NCI-H1694 (cell line): ENCODE measurements around the gene CHMP3.
"Not testable (repeated sequence)": the region's sequence is repeated elsewhere in the genome, so short reads cannot be mapped to it uniquely, and the experiment has no call there.

Source experiments
- DNase-seq: peaks from one replicate; lab custom pipeline; 2025; lab: John Stamatoyannopoulos, UW

Gene CHMP3

DNA sequence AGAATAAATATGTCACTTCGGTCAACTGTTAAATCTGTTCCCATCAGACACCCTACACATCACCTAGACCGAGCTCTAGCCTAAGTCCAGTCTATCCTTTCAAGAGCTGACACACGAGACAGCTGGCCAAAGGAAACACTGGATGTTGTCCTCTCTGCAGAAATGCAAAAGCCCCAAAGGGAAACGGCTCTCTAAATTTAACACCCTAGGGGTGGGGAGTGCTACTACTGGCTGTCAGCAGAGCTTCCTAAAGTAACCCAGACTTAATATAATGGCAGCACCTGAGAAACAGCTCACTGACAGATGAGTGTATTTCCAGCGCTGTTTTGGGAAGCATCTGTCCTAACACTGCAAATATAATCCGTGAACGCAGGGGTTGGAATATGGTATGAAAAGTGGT, 55.6 kb downstream of the CHMP3 start:
- DNase-seq: no peak

- no peak for DNase-seq
These were observed 62.7 kb downstream of the CHMP3 start for GRCh38 chr2:86500325-86501083.

GRCh38 chr2:86499326-86499725, 63.9 kb downstream of the CHMP3 start:
- DNase-seq: no peak

- no peak for DNase-seq
These were observed 64.6 kb downstream of the CHMP3 start for GRCh38 chr2:86498468-86499260.

- DNase-seq: not testable (repeated sequence)
These were observed 66.9 kb downstream of the CHMP3 start for GRCh38 chr2:86496391-86496790.

DNA sequence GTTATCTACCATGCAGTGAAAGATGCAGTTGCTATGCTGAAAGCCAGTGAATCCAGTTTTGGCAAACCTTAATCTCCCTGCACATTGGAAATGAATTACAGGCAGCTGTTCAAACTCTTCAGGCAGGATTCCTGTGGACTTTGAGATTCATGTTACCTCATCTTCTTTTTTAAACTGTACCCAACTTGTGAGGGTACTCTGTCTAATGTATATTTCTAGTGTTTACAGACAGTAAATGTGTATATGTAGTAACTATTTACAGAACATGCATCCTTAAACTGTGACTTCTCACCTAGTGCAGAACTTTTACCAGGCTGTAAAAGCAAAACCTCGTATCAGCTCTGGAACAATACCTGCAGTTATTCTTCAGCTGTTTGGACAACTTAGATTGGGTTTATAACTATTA, 71.2 kb downstream of the CHMP3 start:
- DNase-seq: no peak

- DNase-seq: no peak
These were observed 72.2 kb downstream of the CHMP3 start for GRCh38 chr2:86491088-86491487.

GRCh38 chr2:86490245-86490644, 73.0 kb downstream of the CHMP3 start:
- no peak for DNase-seq

GRCh38 chr2:86489542-86489941, 73.7 kb downstream of the CHMP3 start:
- DNase-seq: no peak

DNA sequence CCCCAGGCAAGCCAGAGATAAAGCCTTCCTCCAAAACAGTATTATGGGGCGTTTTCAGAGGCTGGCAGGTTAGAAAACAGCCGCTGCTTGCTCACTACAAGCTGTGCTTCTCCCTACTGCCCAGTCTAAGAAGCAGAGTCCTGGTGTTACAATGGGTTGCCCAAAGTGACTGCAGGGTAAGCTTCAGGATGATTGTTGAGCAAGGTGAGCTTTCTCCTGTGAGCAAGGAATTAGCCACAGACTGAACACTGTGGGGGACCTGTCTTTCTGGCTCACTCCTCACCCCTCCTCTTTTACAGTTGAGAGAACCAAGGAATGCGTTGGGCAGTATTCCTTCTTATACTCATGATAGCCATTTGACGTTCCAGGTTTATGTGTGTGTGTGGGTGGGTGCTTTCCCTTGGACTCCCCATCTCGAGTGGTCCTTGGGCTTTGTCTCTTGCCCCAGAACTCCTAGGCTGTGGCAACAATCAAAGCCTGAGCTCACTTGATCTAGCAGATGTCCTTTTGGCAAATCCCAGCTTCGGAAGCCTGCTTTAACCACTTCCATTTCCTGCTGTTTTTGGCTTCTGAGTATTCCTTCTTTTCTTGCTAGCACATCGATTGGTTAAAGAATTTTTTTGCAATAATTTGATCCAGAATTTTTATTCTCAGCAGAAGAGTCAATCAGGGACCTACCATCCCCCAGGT, 74.5 kb downstream of the CHMP3 start:
- DNase-seq: no peak

GRCh38 chr2:86487062-86487461, 76.2 kb downstream of the CHMP3 start:
- DNase-seq: no peak

DNA sequence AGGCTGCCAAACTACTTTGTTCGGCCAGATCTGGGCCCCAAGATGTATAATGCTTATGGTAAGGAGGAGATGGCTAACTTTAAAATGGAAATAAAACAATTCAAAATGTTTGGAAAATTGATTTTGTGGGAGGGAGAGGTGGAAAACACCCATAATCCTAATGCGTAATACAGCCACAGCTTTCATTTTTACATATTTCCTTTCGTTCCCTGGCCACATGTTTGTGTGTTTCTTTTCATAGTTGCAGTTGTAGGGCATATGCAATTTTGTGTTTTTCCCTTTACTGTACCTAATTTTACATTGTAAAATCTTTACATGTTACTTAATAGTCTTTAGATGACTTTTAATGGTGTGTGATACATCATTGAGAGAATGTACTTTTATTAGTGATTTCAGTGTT, 77.4 kb downstream of the CHMP3 start:
- no peak for DNase-seq

DNA sequence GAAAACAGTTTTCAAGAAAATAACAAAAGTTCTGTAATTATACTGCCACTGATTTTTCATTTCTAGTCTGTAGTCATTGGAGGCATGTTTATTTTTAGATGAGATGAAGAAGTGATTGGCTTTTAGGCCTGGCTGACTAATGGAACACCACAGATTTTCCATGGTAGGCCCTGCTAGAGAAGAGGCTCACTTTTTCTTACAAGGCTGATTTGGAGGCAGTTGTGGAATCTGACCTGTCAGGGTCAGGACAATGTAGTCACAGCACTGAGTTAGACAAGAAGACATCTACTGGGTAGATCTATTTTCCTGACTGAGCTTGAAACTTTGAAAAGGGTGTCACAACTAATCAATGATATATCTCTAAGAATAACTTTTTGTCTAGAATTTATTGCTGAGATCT, 78.1 kb downstream of the CHMP3 start:
- no peak for DNase-seq

DNA sequence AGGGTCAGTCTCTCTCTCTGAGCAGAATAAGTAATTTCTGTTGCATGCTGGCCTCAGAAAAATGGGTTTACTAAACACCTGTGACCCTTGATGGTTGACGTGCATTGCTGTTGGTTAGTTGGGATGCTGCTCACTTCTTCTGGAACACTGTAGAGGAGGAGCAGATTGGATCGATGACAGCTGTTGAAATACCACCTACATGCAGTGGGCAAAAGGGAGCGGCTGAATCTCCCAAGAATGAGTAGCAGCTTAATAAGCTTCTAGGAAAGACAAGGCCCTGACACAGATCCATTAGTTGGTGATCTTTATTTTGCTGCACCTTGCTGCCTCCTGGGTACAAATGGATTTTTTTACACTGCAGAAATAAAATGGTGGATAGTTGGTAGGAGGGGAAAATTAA, 78.9 kb downstream of the CHMP3 start:
- DNase-seq: no peak

DNA sequence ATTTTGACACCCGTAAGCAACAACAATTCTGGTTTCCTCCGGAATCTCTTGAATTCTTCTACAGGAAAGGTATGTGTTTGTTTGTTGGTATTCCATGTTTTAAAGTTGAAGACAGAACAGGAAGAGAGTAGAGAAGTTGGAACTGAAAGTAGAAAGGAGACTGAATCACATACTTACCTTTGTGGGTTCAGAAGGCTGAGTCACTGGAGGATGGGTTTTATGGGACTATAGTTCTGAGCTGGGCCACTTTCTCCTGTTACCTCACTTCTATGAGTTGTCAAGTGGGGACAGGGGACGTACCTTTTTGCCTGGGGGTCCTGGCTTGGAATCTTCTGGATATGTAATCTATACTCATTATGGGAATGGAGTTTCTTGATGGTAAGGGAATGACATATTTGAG, 81.2 kb downstream of the CHMP3 start:
- no peak for DNase-seq

DNA sequence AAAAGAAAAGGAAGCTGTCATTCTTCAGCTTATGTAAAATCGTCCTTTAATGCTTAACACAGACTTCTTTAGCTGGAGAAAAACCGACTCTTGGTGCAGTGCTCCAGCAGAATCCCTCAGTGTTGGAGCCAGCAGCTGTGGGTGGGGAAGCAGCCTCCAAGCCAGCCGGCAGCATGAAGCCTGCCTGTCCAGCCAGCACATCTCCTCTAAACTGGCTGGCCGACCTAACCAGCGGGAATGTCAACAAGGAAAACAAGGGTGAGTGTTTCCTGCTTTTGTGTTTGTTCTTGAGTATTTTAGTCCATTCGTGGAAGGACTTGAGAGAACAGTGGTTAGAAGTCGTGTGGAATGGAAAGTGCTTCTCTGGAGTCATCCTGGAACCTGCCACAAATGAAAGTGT, 83.1 kb downstream of the CHMP3 start:
- no peak for DNase-seq

DNA sequence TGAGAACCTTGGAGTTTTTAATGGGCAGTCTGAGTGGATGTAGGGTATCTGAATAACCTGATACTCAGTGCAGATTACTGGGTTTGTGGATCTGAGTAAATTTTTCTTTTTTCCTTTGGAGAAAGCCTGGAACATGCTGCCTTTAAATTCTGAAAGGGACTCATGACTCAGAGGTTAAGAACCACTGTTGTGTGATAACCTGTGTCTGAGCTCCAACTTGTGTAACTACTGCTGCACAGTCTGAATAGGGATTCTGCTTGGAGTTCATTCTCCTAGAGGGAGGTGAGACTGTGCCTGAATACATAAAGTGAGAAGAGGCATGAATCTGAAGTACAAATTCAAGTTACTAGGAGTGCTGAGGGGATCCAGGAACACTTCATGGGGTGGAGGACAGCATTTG, 85.9 kb downstream of the CHMP3 start:
- no peak for DNase-seq

DNA sequence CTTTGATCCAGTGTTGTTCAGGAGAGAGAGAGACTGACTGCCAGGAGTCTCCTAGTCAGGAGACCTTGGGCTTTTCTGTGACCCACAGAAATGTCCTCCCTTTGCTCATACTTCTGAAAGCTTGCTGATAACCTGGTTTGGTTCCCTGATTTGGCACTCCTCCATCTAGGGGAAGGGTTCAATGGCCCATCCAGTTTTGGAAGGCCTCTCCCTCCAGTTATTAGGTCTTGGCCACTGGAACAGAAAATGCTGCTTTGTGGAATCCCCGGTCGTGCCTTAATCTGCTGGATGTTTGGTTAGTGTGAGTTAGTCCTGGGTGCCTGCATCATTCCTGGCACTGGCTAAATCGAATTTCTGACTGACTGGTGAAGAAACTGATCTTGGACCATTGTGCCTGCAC, 86.3 kb downstream of the CHMP3 start:
- no peak for DNase-seq

GRCh38 chr2:86476092-86476491, 87.2 kb downstream of the CHMP3 start:
- DNase-seq: no peak

- DNase-seq: no peak
These were observed 91.6 kb downstream of the CHMP3 start for GRCh38 chr2:86471637-86472036.

- no peak for DNase-seq
These were observed 92.4 kb downstream of the CHMP3 start for GRCh38 chr2:86470890-86471289.

DNA sequence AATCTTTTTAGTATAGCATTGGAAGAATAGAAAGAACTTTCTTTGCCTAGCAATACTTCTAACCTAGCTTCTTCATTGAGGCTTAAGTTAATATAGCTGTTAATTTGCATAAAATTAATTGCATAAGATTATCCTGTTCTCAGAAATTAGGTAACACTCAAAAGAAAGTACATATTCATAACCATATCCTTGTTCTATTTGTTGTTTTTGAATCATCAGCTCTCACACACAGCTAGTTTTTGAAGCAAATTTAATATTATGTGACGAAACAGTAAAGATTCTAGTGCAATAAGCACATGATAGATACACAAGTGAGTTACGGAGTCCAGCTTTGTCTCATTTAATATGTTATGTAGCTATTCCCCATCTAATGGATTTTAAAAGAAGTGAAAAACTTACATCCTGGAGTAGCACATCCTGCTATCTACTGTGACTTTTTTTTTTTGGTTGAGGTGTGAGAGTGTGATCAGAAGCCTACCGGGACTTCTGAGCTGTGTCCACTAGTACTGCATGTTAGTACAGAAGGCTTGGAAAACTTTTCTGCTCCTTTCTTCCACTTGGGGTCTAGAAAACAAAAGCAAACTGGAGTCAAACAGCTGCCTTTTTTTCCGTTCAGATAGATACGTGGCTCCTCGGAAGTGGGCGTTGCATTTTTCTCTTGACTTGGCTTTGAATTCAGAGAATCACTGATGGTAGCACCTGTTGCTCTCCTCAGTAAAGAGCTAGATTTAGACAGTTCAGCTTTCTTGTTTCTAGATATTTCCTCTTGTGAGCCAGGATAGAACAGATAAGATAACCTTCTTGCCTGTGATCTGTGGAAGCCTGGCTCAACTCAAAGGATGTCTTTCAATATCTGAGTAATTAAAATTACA, 94.8 kb downstream of the CHMP3 start:
- no peak for DNase-seq
